ENCODE data around the gene PLA2R1.
"Not testable (repeated sequence)": the region's sequence is repeated elsewhere in the genome, so short reads cannot be mapped to it uniquely, and the experiment has no call there.

Gene PLA2R1

GRCh38 chr2:159985656-159986055, 76.8 kb downstream of the PLA2R1 start:
- Histone ChIP-seq H3K27ac (ENCODE audit: low read depth, low read length) (no peak overlapping the region), H3K36me3 (ENCODE audit: control insufficient read depth, insufficient read depth, low read length) (peaks cover 2% of the 10 kb centered on the region), H3K4me3 (ENCODE audit: low read length) (no peak overlapping the region), H3K9ac (ENCODE audit: low read length) (no peak overlapping the region), H3K4me1 (ENCODE audit: control insufficient read depth, insufficient read depth, low read length) (peaks cover 4% of the 10 kb centered on the region), H3K27me3 (ENCODE audit: control insufficient read depth, insufficient read depth, low read length) (no peaks in the 10 kb centered on the region)

GRCh38 chr2:159984034-159984433, 78.4 kb downstream of the PLA2R1 start:
- no peak overlapping the region for H3K27ac ChIP-seq (ENCODE audit: low read depth, low read length)
- peaks cover 2% of the 10 kb centered on the region for H3K36me3 ChIP-seq (ENCODE audit: control insufficient read depth, insufficient read depth, low read length)
- H3K4me3 ChIP-seq (ENCODE audit: low read length), result no peak overlapping the region
- no peak overlapping the region for H3K9ac ChIP-seq (ENCODE audit: low read length)
- no peaks in the 10 kb centered on the region for H3K27me3 ChIP-seq (ENCODE audit: control insufficient read depth, insufficient read depth, low read length)
- H3K4me1 ChIP-seq (ENCODE audit: control insufficient read depth, insufficient read depth, low read length), result peaks cover 4% of the 10 kb centered on the region

- Histone ChIP-seq H3K27me3 (ENCODE audit: control insufficient read depth, insufficient read depth, low read length) (no peaks in the 10 kb centered on the region), H3K36me3 (ENCODE audit: control insufficient read depth, insufficient read depth, low read length) (peaks cover 2% of the 10 kb centered on the region), H3K27ac (ENCODE audit: low read depth, low read length) (no peak overlapping the region), H3K4me3 (ENCODE audit: low read length) (no peak overlapping the region), H3K9ac (ENCODE audit: low read length) (no peak overlapping the region), H3K4me1 (ENCODE audit: control insufficient read depth, insufficient read depth, low read length) (peaks cover 4% of the 10 kb centered on the region)
Observed at GRCh38 chr2:159982842-159983785, 79.3 kb downstream of the PLA2R1 start.

GRCh38 chr2:159982270-159982669, 80.1 kb downstream of the PLA2R1 start:
- Histone ChIP-seq H3K27ac (ENCODE audit: low read depth, low read length) (no peak overlapping the region), H3K4me3 (ENCODE audit: low read length) (no peak overlapping the region), H3K4me1 (ENCODE audit: control insufficient read depth, insufficient read depth, low read length) (peaks cover 4% of the 10 kb centered on the region), H3K36me3 (ENCODE audit: control insufficient read depth, insufficient read depth, low read length) (peaks cover 2% of the 10 kb centered on the region), H3K27me3 (ENCODE audit: control insufficient read depth, insufficient read depth, low read length) (no peaks in the 10 kb centered on the region), H3K9ac (ENCODE audit: low read length) (no peak overlapping the region)

GRCh38 chr2:159976527-159977160, 85.8 kb downstream of the PLA2R1 start:
- no peak overlapping the region for H3K4me3 ChIP-seq (ENCODE audit: low read length)
- no peak overlapping the region for H3K27ac ChIP-seq (ENCODE audit: low read depth, low read length)
- H3K36me3 ChIP-seq (ENCODE audit: control insufficient read depth, insufficient read depth, low read length), result no peaks in the 10 kb centered on the region
- H3K9ac ChIP-seq (ENCODE audit: low read length), result no peak overlapping the region
- H3K4me1 ChIP-seq (ENCODE audit: control insufficient read depth, insufficient read depth, low read length), result no peaks in the 10 kb centered on the region
- no peaks in the 10 kb centered on the region for H3K27me3 ChIP-seq (ENCODE audit: control insufficient read depth, insufficient read depth, low read length)

GRCh38 chr2:159973325-159973724, 89.1 kb downstream of the PLA2R1 start:
- H3K9ac ChIP-seq (ENCODE audit: low read length), result no peak overlapping the region
- no peaks in the 10 kb centered on the region for H3K4me1 ChIP-seq (ENCODE audit: control insufficient read depth, insufficient read depth, low read length)
- H3K36me3 ChIP-seq (ENCODE audit: control insufficient read depth, insufficient read depth, low read length), result no peaks in the 10 kb centered on the region
- H3K4me3 ChIP-seq (ENCODE audit: low read length), result no peak overlapping the region
- H3K27ac ChIP-seq (ENCODE audit: low read depth, low read length), result no peak overlapping the region
- no peaks in the 10 kb centered on the region for H3K27me3 ChIP-seq (ENCODE audit: control insufficient read depth, insufficient read depth, low read length)

- Histone ChIP-seq H3K4me1 (ENCODE audit: control insufficient read depth, insufficient read depth, low read length) (no peaks in the 10 kb centered on the region), H3K27ac (ENCODE audit: low read depth, low read length) (no peak overlapping the region), H3K9ac (ENCODE audit: low read length) (no peak overlapping the region), H3K27me3 (ENCODE audit: control insufficient read depth, insufficient read depth, low read length) (no peaks in the 10 kb centered on the region), H3K36me3 (ENCODE audit: control insufficient read depth, insufficient read depth, low read length) (no peaks in the 10 kb centered on the region), H3K4me3 (ENCODE audit: low read length) (no peak overlapping the region)
Observed at GRCh38 chr2:159971365-159972152, 90.9 kb downstream of the PLA2R1 start.

GRCh38 chr2:159970548-159970947, 91.9 kb downstream of the PLA2R1 start:
- H3K27ac ChIP-seq (ENCODE audit: low read depth, low read length); H3K36me3 ChIP-seq (ENCODE audit: control insufficient read depth, insufficient read depth, low read length); H3K27me3 ChIP-seq (ENCODE audit: control insufficient read depth, insufficient read depth, low read length); H3K9ac ChIP-seq (ENCODE audit: low read length); H3K4me1 ChIP-seq (ENCODE audit: control insufficient read depth, insufficient read depth, low read length); H3K4me3 ChIP-seq (ENCODE audit: low read length): not testable (repeated sequence)

- Histone ChIP-seq H3K36me3 (ENCODE audit: control insufficient read depth, insufficient read depth, low read length) (no peaks in the 10 kb centered on the region), H3K4me1 (ENCODE audit: control insufficient read depth, insufficient read depth, low read length) (no peaks in the 10 kb centered on the region), H3K4me3 (ENCODE audit: low read length) (no peak overlapping the region), H3K9ac (ENCODE audit: low read length) (no peak overlapping the region), H3K27ac (ENCODE audit: low read depth, low read length) (no peak overlapping the region), H3K27me3 (ENCODE audit: control insufficient read depth, insufficient read depth, low read length) (no peaks in the 10 kb centered on the region)
Observed at GRCh38 chr2:159968279-159968900, 94.0 kb downstream of the PLA2R1 start.

- H3K4me1 ChIP-seq (ENCODE audit: control insufficient read depth, insufficient read depth, low read length), result peaks cover 2% of the 10 kb centered on the region
- no peaks in the 10 kb centered on the region for H3K36me3 ChIP-seq (ENCODE audit: control insufficient read depth, insufficient read depth, low read length)
- H3K9ac ChIP-seq (ENCODE audit: low read length), result no peak overlapping the region
- no peaks in the 10 kb centered on the region for H3K27me3 ChIP-seq (ENCODE audit: control insufficient read depth, insufficient read depth, low read length)
- no peak overlapping the region for H3K4me3 ChIP-seq (ENCODE audit: low read length)
- H3K27ac ChIP-seq (ENCODE audit: low read depth, low read length), result no peak overlapping the region
Observed at GRCh38 chr2:159963700-159964099, 98.7 kb downstream of the PLA2R1 start.

GRCh38 chr2:159962513-159962912, 99.9 kb downstream of the PLA2R1 start:
- H3K36me3 ChIP-seq (ENCODE audit: control insufficient read depth, insufficient read depth, low read length); H3K4me1 ChIP-seq (ENCODE audit: control insufficient read depth, insufficient read depth, low read length); H3K27me3 ChIP-seq (ENCODE audit: control insufficient read depth, insufficient read depth, low read length); H3K27ac ChIP-seq (ENCODE audit: low read depth, low read length); H3K9ac ChIP-seq (ENCODE audit: low read length); H3K4me3 ChIP-seq (ENCODE audit: low read length): not testable (repeated sequence)

GRCh38 chr2:159961451-159961850, 101.0 kb downstream of the PLA2R1 start:
- no peak overlapping the region for H3K4me3 ChIP-seq (ENCODE audit: low read length)
- no peak overlapping the region for H3K9ac ChIP-seq (ENCODE audit: low read length)
- H3K4me1 ChIP-seq (ENCODE audit: control insufficient read depth, insufficient read depth, low read length), result peaks cover 2% of the 10 kb centered on the region
- no peak overlapping the region for H3K27ac ChIP-seq (ENCODE audit: low read depth, low read length)
- H3K36me3 ChIP-seq (ENCODE audit: control insufficient read depth, insufficient read depth, low read length), result no peaks in the 10 kb centered on the region
- no peaks in the 10 kb centered on the region for H3K27me3 ChIP-seq (ENCODE audit: control insufficient read depth, insufficient read depth, low read length)

Data from rectal smooth muscle tissue (tissue), 1 donor.